ENCODE results near the gene GLIS1. TPM values are rescaled to one million over a fixed set of nuclear protein-coding genes. Genes with fewer than 3 reads are reported as not detected.

GLIS1 gene
- total RNA-seq, 1 experiment from 2014 or later: not detected

DNA sequence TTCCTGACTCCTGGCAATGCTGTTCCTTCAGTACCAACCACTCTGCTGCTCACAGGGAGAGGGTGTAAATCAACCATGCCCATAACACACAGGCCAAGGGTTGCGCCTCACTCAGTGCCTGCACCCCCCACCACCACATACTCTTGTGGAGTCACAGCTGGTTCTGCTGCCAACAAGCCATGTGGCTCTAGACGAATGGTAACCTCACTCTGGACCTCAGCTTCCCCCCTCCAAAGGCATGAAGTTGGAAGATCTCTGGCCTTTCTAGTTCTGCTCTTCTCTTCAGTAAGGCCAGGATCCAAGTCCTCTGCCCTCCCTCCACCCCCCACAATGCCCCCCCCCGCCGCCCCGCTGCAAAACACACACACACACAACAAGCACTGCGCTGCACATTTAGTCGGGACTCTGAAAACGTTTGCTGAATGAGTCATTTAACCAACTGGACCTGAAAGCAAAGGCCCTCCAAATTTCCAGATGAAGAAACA is 1.7 kb upstream of the GLIS1 start:
- Histone ChIP-seq H4K20me1 (ENCODE audit: insufficient read depth) (no peaks in the 10 kb centered on the region), H3K27me3 (ENCODE audit: insufficient read depth, low read depth) (peaks cover 23% of the 10 kb centered on the region), H3K36me3 (ENCODE audit: low read depth) (no peaks in the 10 kb centered on the region), H3K27ac (no peak overlapping the region), H3K9me2 (ENCODE audit: insufficient read depth) (no peaks in the 10 kb centered on the region), H3K4me3 (no peak overlapping the region), H2AFZ (no peak overlapping the region), H3K79me2 (ENCODE audit: low read depth) (no peaks in the 10 kb centered on the region), H3F3A (ENCODE audit: insufficient read depth, low read depth) (no peaks in the 10 kb centered on the region), H3K4me2 (no peak overlapping the region), H3K9me3 (ENCODE audit: insufficient read depth, low read depth) (no peaks in the 10 kb centered on the region), H3K4me1 (replicated peaks; ENCODE audit: insufficient read depth) (no peaks in the 10 kb centered on the region)
- ChIA-PET POLR2A (ENCODE audit: unreplicated experiment) (no interaction called here), CTCF (interaction anchor here (0.6 kb wide), 1 partner anchor 205 kb away, joined by 3 read pairs; the partner anchor contains the start of gene IFT25)
- TF ChIP-seq, protein P1, sequence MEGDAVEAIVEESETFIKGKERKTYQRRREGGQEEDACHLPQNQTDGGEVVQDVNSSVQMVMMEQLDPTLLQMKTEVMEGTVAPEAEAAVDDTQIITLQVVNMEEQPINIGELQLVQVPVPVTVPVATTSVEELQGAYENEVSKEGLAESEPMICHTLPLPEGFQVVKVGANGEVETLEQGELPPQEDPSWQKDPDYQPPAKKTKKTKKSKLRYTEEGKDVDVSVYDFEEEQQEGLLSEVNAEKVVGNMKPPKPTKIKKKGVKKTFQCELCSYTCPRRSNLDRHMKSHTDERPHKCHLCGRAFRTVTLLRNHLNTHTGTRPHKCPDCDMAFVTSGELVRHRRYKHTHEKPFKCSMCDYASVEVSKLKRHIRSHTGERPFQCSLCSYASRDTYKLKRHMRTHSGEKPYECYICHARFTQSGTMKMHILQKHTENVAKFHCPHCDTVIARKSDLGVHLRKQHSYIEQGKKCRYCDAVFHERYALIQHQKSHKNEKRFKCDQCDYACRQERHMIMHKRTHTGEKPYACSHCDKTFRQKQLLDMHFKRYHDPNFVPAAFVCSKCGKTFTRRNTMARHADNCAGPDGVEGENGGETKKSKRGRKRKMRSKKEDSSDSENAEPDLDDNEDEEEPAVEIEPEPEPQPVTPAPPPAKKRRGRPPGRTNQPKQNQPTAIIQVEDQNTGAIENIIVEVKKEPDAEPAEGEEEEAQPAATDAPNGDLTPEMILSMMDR (conservative IDR thresholded peaks at IDR 0.05): no peak
- no peak for TF ChIP-seq EZH2 (IDR thresholded peaks at IDR 0.05; ENCODE audit: low read depth)
- DNase-seq: no peak
- intact Hi-C loops (cut with micrococcal nuclease; ENCODE audit: unreplicated experiment): no loop called here
- BruUV-seq (replicated peaks): no TSS peak

DNA sequence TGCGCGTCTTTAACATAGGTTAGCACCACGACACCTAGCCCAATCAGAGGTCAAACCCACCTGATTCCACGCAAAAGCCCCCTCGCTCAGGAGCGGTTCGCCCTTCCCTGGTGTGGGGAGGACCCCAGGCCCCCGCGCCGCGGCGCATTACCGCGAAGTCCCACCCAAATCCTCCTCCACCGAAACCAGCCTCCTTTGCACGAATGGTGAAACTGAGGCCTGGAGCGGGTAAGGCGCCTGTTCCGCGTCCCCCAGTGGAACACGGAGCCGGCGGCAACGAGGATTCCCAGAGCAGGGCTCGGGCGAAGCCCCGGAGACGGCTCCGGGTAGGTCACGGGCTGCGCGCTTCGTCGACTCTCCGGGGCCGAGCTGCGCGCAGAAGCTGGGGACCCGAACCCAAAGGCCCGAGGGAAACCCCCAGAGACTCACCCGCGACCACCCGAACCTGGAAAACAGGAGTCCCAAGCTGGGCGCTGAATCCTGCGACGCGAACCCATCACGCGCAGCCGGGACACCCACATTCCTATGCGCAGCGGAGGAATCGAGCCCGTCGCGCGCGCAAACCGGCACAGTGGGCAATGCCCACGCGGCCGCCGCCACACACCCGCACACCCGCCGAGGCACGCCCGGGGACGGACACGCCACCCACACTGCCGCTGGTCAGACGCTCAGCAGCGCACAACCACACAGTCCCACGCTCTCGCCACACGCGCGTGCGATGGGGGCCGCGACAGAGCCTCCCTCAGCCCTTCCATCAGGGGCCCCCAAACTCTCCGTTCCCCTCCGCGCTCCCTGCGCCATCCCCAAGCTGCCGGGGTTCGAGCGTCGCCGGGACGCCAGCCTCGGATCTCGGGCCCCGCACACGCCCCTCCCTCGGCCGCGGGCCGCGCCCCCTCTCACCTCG is 507 bp downstream of the GLIS1 start:
- H3K36me3 ChIP-seq (ENCODE audit: low read depth): no peaks in the 10 kb centered on the region
- no peaks in the 10 kb centered on the region for H3K9me2 ChIP-seq (ENCODE audit: insufficient read depth)
- intact Hi-C loops (cut with micrococcal nuclease; ENCODE audit: unreplicated experiment): no loop called here
- H3K27me3 ChIP-seq (ENCODE audit: insufficient read depth, low read depth): peaks cover 37% of the 10 kb centered on the region
- no peaks in the 10 kb centered on the region for H3K79me2 ChIP-seq (ENCODE audit: low read depth)
- CTCF ChIA-PET: no interaction called here
- no peak for DNase-seq
- H4K20me1 ChIP-seq (ENCODE audit: insufficient read depth): no peaks in the 10 kb centered on the region
- H2AFZ ChIP-seq: no peak overlapping the region
- H3K27ac ChIP-seq: no peak overlapping the region
- peak overlapping the region; percentile 36; the same call in 1 of the 2 replicates for H3K4me3 ChIP-seq
- TF ChIP-seq, protein P1 (conservative IDR thresholded peaks at IDR 0.05): no peak
- no peak for TF ChIP-seq EZH2 (IDR thresholded peaks at IDR 0.05; ENCODE audit: low read depth)
- H3F3A ChIP-seq (ENCODE audit: insufficient read depth, low read depth): no peaks in the 10 kb centered on the region
- BruUV-seq (replicated peaks): no TSS peak
- no peaks in the 10 kb centered on the region for H3K4me1 ChIP-seq (replicated peaks; ENCODE audit: insufficient read depth)
- H3K9me3 ChIP-seq (ENCODE audit: insufficient read depth, low read depth): no peaks in the 10 kb centered on the region
- H3K4me2 ChIP-seq: peak overlapping the region; percentile 85
- POLR2A ChIA-PET (ENCODE audit: unreplicated experiment): no interaction called here

DNA sequence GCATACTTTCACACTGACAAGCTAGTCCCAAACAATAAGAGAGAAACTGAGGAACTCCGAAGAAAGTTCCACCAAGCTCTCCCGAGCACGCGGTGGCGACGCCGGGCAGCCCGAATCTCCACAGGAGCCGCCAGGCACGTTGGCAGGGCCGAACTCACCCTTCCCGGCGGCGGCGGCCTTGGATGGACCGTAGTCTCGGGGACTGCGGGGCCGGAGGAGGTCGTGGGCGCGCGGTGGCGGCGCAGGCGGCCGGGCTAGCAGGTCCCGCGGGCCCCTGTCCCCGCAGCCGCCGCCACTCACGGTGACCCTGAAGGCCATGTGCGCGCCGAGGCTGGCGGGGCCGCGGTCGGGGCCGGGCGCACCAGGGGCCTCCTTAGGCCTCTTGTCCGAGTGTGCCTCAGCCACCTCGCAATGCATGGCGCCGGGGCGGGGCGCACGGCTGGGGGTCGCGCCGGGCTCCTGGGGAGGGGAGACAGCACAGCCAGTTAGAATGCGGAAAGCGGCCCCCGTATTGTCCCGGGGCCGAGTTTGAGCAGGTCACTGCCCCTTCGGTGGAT is 1.2 kb downstream of the GLIS1 start:
- Histone ChIP-seq H3K4me3 (no peak overlapping the region), H3K27ac (no peak overlapping the region), H3K79me2 (ENCODE audit: low read depth) (no peaks in the 10 kb centered on the region), H3K36me3 (ENCODE audit: low read depth) (no peaks in the 10 kb centered on the region), H3K27me3 (ENCODE audit: insufficient read depth, low read depth) (peaks cover 44% of the 10 kb centered on the region), H3K9me3 (ENCODE audit: insufficient read depth, low read depth) (no peaks in the 10 kb centered on the region), H3F3A (ENCODE audit: insufficient read depth, low read depth) (no peaks in the 10 kb centered on the region), H3K4me1 (replicated peaks; ENCODE audit: insufficient read depth) (no peaks in the 10 kb centered on the region), H3K9me2 (ENCODE audit: insufficient read depth) (no peaks in the 10 kb centered on the region), H2AFZ (no peak overlapping the region), H3K4me2 (no peak overlapping the region), H4K20me1 (ENCODE audit: insufficient read depth) (no peaks in the 10 kb centered on the region)
- intact Hi-C loops (cut with micrococcal nuclease; ENCODE audit: unreplicated experiment): no loop called here
- ChIA-PET POLR2A (ENCODE audit: unreplicated experiment) (no interaction called here), CTCF (no interaction called here)
- no peak for DNase-seq
- TF ChIP-seq, protein P1 (conservative IDR thresholded peaks at IDR 0.05): no peak
- no peak for TF ChIP-seq EZH2 (IDR thresholded peaks at IDR 0.05; ENCODE audit: low read depth)
- no TSS peak for BruUV-seq (replicated peaks)

Measured in PC-9 (cell line).